Liver (tissue), 3 donors: ENCODE data around the gene TIFAB.

Source experiments
- CTCF ChIP-seq: fragments of 150-350 bp; IDR thresholded peaks from 2 replicates; pipeline ENCODE4 v1.5.1; 2017; ENCODE audit warnings: improper control_type of control experiment, low read depth, low read length; ENCODE audit not compliant: missing input control
- EGR1 ChIP-seq, 2 donors: IDR thresholded peaks; 2 replicates each; pipeline ENCODE4 v1.6.1; 2016 to 2018; ENCODE audit warnings: antibody characterized with exemption in 2 of 2, low read depth in 2 of 2
- GABPA ChIP-seq, 2 donors: IDR thresholded peaks in 1 of 2; conservative IDR thresholded peaks in 1 of 2; 2 replicates each; pipeline ENCODE4 v1.6.1; 2016; ENCODE audit warnings: antibody characterized with exemption in 2 of 2, mild to moderate bottlenecking in 1 of 2, moderate library complexity in 1 of 2
- JUND ChIP-seq, 2 donors: IDR thresholded peaks; 2 replicates each; pipeline ENCODE4 v1.6.1; 2016; ENCODE audit warnings: antibody characterized with exemption in 2 of 2
- RAD21 ChIP-seq, 2 donors: IDR thresholded peaks; 2 replicates each; pipeline ENCODE4 v1.6.1; 2016; ENCODE audit warnings: antibody characterized with exemption in 2 of 2, mild to moderate bottlenecking in 2 of 2
- SP1 ChIP-seq: IDR thresholded peaks from 2 replicates; pipeline ENCODE4 v1.6.1; 2018; ENCODE audit warnings: antibody characterized with exemption, mild to moderate bottlenecking
- TAF1 ChIP-seq: conservative IDR thresholded peaks from 2 replicates; pipeline ENCODE4 v1.6.1; 2016; ENCODE audit warnings: antibody characterized with exemption, mild to moderate bottlenecking
- YY1 ChIP-seq: IDR thresholded peaks from 2 replicates; pipeline ENCODE4 v1.6.1; 2016; ENCODE audit warnings: antibody characterized with exemption, mild to moderate bottlenecking
- TF ChIP-seq, protein P1 (sequence below): IDR thresholded peaks from 2 replicates; pipeline ENCODE4 v1.6.1; 2016; ENCODE audit warnings: antibody characterized with exemption
- donor health status: healthy.
- donor health status: healthy.

GRCh38 chr5:135443161-135443960 is 8.8 kb downstream of the TIFAB start:
- no peak for TF ChIP-seq CTCF
- TF ChIP-seq JUND (IDR thresholded peaks at IDR 0.05), result no peak
- TF ChIP-seq RAD21 (IDR thresholded peaks at IDR 0.05), result no peak
- TF ChIP-seq TAF1, result no peak
- TF ChIP-seq EGR1 (IDR thresholded peaks at IDR 0.05; ENCODE audit: low read depth in 2 of 2), result no peak
- no peak for TF ChIP-seq GABPA (IDR thresholded peaks at IDR 0.05 in 1 of 2, conservative IDR thresholded peaks at IDR 0.05 in 1 of 2)
- no peak for TF ChIP-seq SP1
- TF ChIP-seq, protein P1, sequence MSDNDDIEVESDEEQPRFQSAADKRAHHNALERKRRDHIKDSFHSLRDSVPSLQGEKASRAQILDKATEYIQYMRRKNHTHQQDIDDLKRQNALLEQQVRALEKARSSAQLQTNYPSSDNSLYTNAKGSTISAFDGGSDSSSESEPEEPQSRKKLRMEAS, result no peak
- TF ChIP-seq YY1, result no peak
